Measurements from ENCODE around the gene TSPAN18. TPM values are rescaled to one million over a fixed set of nuclear protein-coding genes. Genes with fewer than 3 reads are reported as not detected.

The TSPAN18 gene
- total RNA-seq, 1 donor from 2014 or later, result 46.4 TPM

DNA sequence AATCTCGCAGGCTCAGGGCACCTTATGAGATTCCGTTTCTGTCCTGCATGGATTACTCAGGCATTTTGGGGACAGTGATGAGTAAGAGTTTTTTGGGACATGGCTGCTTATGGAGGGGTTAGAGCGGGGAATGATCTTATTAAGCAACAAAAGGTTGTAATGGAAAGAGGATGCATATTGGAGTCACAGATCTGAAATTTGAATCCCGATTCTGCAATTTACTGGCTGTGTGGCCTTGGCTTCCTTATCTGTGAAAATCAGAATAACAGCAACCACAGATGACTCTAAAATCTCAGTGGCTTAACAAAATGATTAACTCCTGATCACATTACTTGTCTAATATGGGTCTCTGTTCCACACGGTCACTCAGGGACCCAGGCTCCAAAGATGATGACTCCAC, 5.8 kb downstream of the TSPAN18 start:
- Histone ChIP-seq H3K4me3 (no peak overlapping the region), H3K4me1 (peaks cover 10% of the 10 kb centered on the region), H3K27me3 (peaks cover 10% of the 10 kb centered on the region), H3K36me3 (no peaks in the 10 kb centered on the region), H3K27ac (no peak overlapping the region), H3K9me3 (no peaks in the 10 kb centered on the region)
- no peak for DNase-seq
- intact Hi-C loops (cut with DNase I), result no loop called here
- TF ChIP-seq, protein P1, sequence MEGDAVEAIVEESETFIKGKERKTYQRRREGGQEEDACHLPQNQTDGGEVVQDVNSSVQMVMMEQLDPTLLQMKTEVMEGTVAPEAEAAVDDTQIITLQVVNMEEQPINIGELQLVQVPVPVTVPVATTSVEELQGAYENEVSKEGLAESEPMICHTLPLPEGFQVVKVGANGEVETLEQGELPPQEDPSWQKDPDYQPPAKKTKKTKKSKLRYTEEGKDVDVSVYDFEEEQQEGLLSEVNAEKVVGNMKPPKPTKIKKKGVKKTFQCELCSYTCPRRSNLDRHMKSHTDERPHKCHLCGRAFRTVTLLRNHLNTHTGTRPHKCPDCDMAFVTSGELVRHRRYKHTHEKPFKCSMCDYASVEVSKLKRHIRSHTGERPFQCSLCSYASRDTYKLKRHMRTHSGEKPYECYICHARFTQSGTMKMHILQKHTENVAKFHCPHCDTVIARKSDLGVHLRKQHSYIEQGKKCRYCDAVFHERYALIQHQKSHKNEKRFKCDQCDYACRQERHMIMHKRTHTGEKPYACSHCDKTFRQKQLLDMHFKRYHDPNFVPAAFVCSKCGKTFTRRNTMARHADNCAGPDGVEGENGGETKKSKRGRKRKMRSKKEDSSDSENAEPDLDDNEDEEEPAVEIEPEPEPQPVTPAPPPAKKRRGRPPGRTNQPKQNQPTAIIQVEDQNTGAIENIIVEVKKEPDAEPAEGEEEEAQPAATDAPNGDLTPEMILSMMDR (IDR thresholded peaks at IDR 0.05), result no peak
- ATAC-seq, result no peak

DNA sequence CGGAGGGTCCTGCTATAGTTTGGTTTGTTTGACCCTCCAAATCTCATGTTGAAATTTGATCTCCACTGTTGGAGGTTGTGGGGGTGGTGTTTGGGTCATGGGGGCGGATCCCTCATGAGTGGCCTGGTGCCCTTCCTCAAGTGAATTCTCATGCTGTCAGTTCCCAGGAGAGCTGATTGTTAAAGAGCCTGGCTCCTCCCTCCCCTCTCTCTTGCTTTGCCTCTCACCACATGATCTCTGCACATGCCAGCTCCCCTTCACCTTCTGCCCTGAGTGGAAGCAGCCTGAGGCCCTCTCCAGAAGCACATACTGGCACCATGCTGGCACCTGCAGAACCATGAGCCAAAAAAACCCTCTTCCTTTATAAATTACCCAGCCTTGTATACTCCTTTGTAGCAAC, 7.1 kb downstream of the TSPAN18 start:
- intact Hi-C loops (cut with DNase I), result no loop called here
- ATAC-seq, result no peak
- no peak for DNase-seq

DNA sequence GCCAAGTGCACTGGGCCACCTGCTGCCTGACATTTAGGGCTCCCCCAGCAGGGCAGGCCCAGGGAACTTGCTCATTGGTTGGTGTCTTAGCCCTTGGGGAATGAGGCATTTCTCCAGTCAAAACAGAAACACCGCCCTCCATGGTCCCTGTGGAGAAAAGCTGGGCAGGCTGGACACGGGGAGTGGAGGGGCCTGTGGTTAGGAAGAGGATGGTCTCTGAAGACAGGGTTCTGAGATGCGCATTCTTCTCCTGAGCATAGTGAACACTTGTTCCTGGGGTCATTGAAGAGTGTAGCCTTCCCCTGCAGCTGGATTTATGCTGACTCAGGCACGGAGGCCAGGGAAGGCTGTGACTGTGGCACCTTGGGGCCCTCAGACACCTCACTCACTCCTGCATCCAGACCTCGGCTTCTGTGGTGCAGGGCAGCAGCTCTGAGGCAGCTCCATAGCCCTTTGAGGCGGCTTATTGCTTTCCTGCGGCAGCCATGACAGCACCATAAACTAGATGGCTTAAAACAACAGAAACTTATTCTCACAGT, 8.2 kb downstream of the TSPAN18 start:
- H3K9me3 ChIP-seq, result no peaks in the 10 kb centered on the region
- DNase-seq, result no peak
- no peak for ATAC-seq
- no peak overlapping the region for H3K27ac ChIP-seq
- TF ChIP-seq, protein P1 (IDR thresholded peaks at IDR 0.05), result no peak
- H3K4me3 ChIP-seq, result no peak overlapping the region
- no peaks in the 10 kb centered on the region for H3K4me1 ChIP-seq
- intact Hi-C loops (cut with DNase I), result no loop called here
- no peaks in the 10 kb centered on the region for H3K36me3 ChIP-seq
- no peaks in the 10 kb centered on the region for H3K27me3 ChIP-seq

More for the DNA sequence above, 7.1 kb downstream of the TSPAN18 start:
- Histone ChIP-seq H3K4me3 (no peak overlapping the region), H3K4me1 (no peaks in the 10 kb centered on the region), H3K27me3 (peaks cover 5% of the 10 kb centered on the region), H3K27ac (no peak overlapping the region), H3K9me3 (no peaks in the 10 kb centered on the region), H3K36me3 (no peaks in the 10 kb centered on the region)
- TF ChIP-seq, protein P1 (IDR thresholded peaks at IDR 0.05), result no peak

DNA sequence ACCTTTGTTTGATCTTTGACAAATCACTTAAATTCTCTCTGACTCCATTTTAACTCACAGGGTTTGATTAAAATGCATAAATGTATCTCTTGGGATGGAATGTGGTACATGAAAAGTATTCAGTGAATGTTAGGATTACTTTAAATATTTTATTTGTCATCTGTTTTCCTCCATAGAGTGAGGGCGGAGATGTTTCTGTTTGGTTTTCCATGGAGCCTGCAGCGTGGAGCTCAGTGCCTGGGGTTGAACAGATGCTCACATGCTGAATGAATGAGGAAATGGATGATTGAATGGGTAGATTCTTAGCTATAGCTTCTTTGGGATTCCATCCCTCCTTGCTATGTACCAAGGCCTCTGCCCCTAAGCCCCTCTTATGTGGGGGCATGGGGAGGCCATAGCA, 10.0 kb downstream of the TSPAN18 start:
- H3K9me3 ChIP-seq, result no peaks in the 10 kb centered on the region
- H3K27me3 ChIP-seq, result no peaks in the 10 kb centered on the region
- no peak for ATAC-seq
- TF ChIP-seq, protein P1 (IDR thresholded peaks at IDR 0.05), result no peak
- no peak overlapping the region for H3K27ac ChIP-seq
- no peak for DNase-seq
- H3K4me3 ChIP-seq, result no peak overlapping the region
- no peaks in the 10 kb centered on the region for H3K36me3 ChIP-seq
- no peaks in the 10 kb centered on the region for H3K4me1 ChIP-seq
- intact Hi-C loops (cut with DNase I), result no loop called here

DNA sequence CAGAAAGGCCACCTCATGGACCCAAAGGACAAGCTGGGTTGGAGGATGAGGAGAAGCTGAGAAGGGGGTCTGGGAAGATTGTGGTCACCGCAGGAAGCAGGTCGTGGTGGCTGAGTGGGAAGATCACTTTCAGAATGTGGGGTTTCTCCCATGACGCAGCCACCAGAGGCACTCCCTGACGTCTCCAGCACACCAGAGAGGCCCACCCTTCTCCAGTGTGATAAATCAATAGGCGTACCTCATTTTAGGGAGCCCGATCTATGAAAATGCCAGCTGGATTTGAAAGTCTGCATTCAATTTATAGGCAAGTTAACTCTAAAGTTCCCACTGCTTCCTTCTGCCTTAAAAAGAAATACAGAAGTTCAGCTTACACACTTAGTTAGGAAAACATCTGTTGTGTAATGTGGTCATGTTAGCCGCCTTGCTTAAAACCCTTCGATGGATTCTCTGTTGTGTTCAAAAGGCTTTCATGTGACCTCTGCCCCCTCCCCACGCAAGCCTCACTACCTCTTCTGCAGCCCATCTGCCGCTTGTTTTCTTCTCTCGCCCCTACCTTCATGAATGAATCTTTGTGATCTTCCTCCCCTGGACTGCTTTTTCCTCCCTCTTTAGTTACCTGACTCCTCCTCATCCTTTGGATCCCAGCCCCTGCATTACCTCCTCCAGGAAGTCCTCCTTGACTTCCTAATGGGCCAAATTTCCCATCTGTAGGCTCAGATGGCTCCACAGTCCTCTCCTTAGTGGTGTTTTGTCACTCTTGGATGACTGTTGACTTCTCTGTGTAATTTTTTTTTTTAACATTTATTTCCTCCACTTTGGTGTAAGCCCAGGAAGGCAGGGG, 10.7 kb downstream of the TSPAN18 start:
- Histone ChIP-seq H3K9me3 (no peaks in the 10 kb centered on the region), H3K36me3 (no peaks in the 10 kb centered on the region), H3K27ac (no peak overlapping the region), H3K27me3 (no peaks in the 10 kb centered on the region), H3K4me3 (no peak overlapping the region), H3K4me1 (no peaks in the 10 kb centered on the region)
- intact Hi-C loops (cut with DNase I), result no loop called here
- DNase-seq (no peak), ATAC-seq (no peak)
- TF ChIP-seq, protein P1 (IDR thresholded peaks at IDR 0.05), result no peak
